CD4-positive, CD25-positive, alpha-beta regulatory T cell (primary cell): ENCODE measurements around the gene RDH12. TPM values are rescaled to one million over a fixed set of nuclear protein-coding genes. Genes with fewer than 3 reads are reported as not detected.

Experiments
- ATAC-seq, 2 donors: fragments of 150-1000 bp; cut with Tn5 transposase; one replicate each; pipeline ENCODE4 v1.10.0; 2021; ENCODE audit warnings: low read depth in 2 of 2, moderate number of reproducible peaks in 2 of 2, moderate library complexity in 1 of 2
- DNase-seq, 3 donors: peaks; one replicate each; pipeline versions ENCODE4 v3.0.0 to v3.0.0-alpha.2; 2012 to 2022; ENCODE audit warnings: mixed read lengths in 1 of 3
- H3K27ac ChIP-seq: one replicate; pipeline ENCODE4 v1.7.0; 2013; ENCODE audit warnings: mild to moderate bottlenecking, low read length; ENCODE audit not compliant: insufficient read depth, poor library complexity, severe bottlenecking
- H3K27me3 ChIP-seq: one replicate; pipeline ENCODE4 v1.7.0; 2013; ENCODE audit warnings: low read length; ENCODE audit not compliant: control insufficient read depth, insufficient read depth
- H3K36me3 ChIP-seq: one replicate; pipeline ENCODE4 v1.7.0; 2013; ENCODE audit warnings: mild to moderate bottlenecking, low read length, moderate library complexity; ENCODE audit not compliant: control insufficient read depth, insufficient read depth
- H3K4me1 ChIP-seq: 2 replicates; pipeline ENCODE4 v1.7.0; 2013; ENCODE audit warnings: mild to moderate bottlenecking, low read length; ENCODE audit not compliant: insufficient read depth, control insufficient read depth, poor library complexity, severe bottlenecking
- H3K4me3 ChIP-seq: one replicate; pipeline ENCODE4 v1.7.0; 2013; ENCODE audit warnings: low read depth, mild to moderate bottlenecking, low read length, moderate library complexity
- H3K9me3 ChIP-seq, 2 experiments: 1 replicate in 1 of 2; 2 replicates in 1 of 2; pipeline ENCODE4 v1.7.0; 2013; ENCODE audit warnings: low read length in 2 of 2, mild to moderate bottlenecking in 1 of 2, moderate library complexity in 1 of 2; ENCODE audit not compliant: control insufficient read depth in 2 of 2
- H3K27ac Mint-ChIP-seq, 3 donors: one replicate each; pipeline ENCODE4 v1.8.0; 2020 to 2022; ENCODE audit warnings: mild to moderate bottlenecking in 3 of 3, mixed read lengths in 3 of 3, moderate library complexity in 2 of 3
- H3K27me3 Mint-ChIP-seq: one replicate; pipeline ENCODE4 v1.8.0; 2022; ENCODE audit warnings: mild to moderate bottlenecking, mixed read lengths
- H3K36me3 Mint-ChIP-seq: one replicate; pipeline ENCODE4 v1.8.0; 2020; ENCODE audit warnings: mixed read lengths
- H3K4me1 Mint-ChIP-seq, 4 donors: one replicate each; pipeline ENCODE4 v1.8.0; 2020 to 2022; ENCODE audit warnings: mixed read lengths in 4 of 4, mild to moderate bottlenecking in 1 of 4
- H3K4me3 Mint-ChIP-seq, 4 donors: one replicate each; pipeline ENCODE4 v1.8.0; 2020 to 2022; ENCODE audit warnings: mild to moderate bottlenecking in 4 of 4, mixed read lengths in 4 of 4, moderate library complexity in 3 of 4
- H3K9me3 Mint-ChIP-seq, 7 donors: one replicate each; pipeline ENCODE4 v1.8.0; 2020 to 2022; ENCODE audit warnings: mixed read lengths in 7 of 7, mild to moderate bottlenecking in 3 of 7, moderate library complexity in 2 of 7
- polyA plus RNA-seq, 4 donors: library from polyadenylated mRNA; unstranded; fragments of 300-500 nt; fragmentation: Illumina TruSeq; gene quantifications; one replicate each; pipeline ENCODE4 v1.2.3, GENCODE V29; 2021
- total RNA-seq: library from RNA; stranded (reverse); gene quantifications from one replicate; pipeline ENCODE4 v1.2.3, GENCODE V29; 2022

The RDH12 gene
- total and polyA plus RNA-seq, 5 donors from 2014 or later = not detected

- H3K36me3 Mint-ChIP-seq = no peaks in the 10 kb centered on the region
- ATAC-seq = no peak
- H3K9me3 ChIP-seq = no peaks in the 10 kb centered on the region
These were observed 33.0 kb downstream of the RDH12 start for GRCh38 chr14:67734675-67735074.

GRCh38 chr14:67735336-67736147, 33.9 kb downstream of the RDH12 start:
- no peaks in the 10 kb centered on the region for H3K36me3 Mint-ChIP-seq
- no peaks in the 10 kb centered on the region for H3K4me1 Mint-ChIP-seq
- Histone ChIP-seq H3K9me3 (no peaks in the 10 kb centered on the region), H3K4me1 (no peaks in the 10 kb centered on the region), H3K27me3 (no peaks in the 10 kb centered on the region), H3K36me3 (no peaks in the 10 kb centered on the region), H3K27ac (no peak overlapping the region), H3K4me3 (no peak overlapping the region)
- DNase-seq (no peak), ATAC-seq (no peak)
- no peak overlapping the region for H3K27ac Mint-ChIP-seq
- no peak overlapping the region for H3K4me3 Mint-ChIP-seq
- H3K9me3 Mint-ChIP-seq = no peaks in the 10 kb centered on the region
- H3K27me3 Mint-ChIP-seq = no peaks in the 10 kb centered on the region

More at GRCh38 chr14:67734675-67735074, 33.0 kb downstream of the RDH12 start:
- Mint-ChIP-seq H3K9me3 (no peaks in the 10 kb centered on the region), H3K4me3 (no peak overlapping the region), H3K27me3 (no peaks in the 10 kb centered on the region), H3K27ac (no peak overlapping the region), H3K4me1 (no peaks in the 10 kb centered on the region)
- Histone ChIP-seq H3K36me3 (no peaks in the 10 kb centered on the region), H3K27ac (no peak overlapping the region), H3K27me3 (no peaks in the 10 kb centered on the region), H3K4me3 (no peak overlapping the region), H3K4me1 (no peaks in the 10 kb centered on the region)
- DNase-seq = no peak

GRCh38 chr14:67736771-67737170, 35.1 kb downstream of the RDH12 start:
- H3K4me3 ChIP-seq = no peak overlapping the region
- no peak for DNase-seq
- Mint-ChIP-seq H3K27ac (no peak overlapping the region), H3K27me3 (no peaks in the 10 kb centered on the region), H3K9me3 (no peaks in the 10 kb centered on the region), H3K4me1 (no peaks in the 10 kb centered on the region), H3K36me3 (no peaks in the 10 kb centered on the region), H3K4me3 (no peak overlapping the region)
- no peaks in the 10 kb centered on the region for H3K36me3 ChIP-seq
- H3K4me1 ChIP-seq = no peaks in the 10 kb centered on the region
- H3K9me3 ChIP-seq = no peaks in the 10 kb centered on the region
- no peak overlapping the region for H3K27ac ChIP-seq
- no peaks in the 10 kb centered on the region for H3K27me3 ChIP-seq
- no peak for ATAC-seq

GRCh38 chr14:67738740-67739504, 37.2 kb downstream of the RDH12 start:
- no peak overlapping the region for H3K27ac Mint-ChIP-seq
- no peaks in the 10 kb centered on the region for H3K4me1 ChIP-seq
- H3K36me3 ChIP-seq = no peaks in the 10 kb centered on the region
- DNase-seq (no peak), ATAC-seq (no peak)
- no peaks in the 10 kb centered on the region for H3K27me3 Mint-ChIP-seq
- H3K4me3 Mint-ChIP-seq = no peak overlapping the region
- H3K9me3 ChIP-seq = no peaks in the 10 kb centered on the region
- no peak overlapping the region for H3K27ac ChIP-seq
- H3K9me3 Mint-ChIP-seq = no peaks in the 10 kb centered on the region
- no peaks in the 10 kb centered on the region for H3K4me1 Mint-ChIP-seq
- no peak overlapping the region for H3K4me3 ChIP-seq
- H3K36me3 Mint-ChIP-seq = peaks cover 4% of the 10 kb centered on the region
- no peaks in the 10 kb centered on the region for H3K27me3 ChIP-seq

GRCh38 chr14:67744046-67744445, 42.4 kb downstream of the RDH12 start:
- peaks cover 0 to 2% (median 0%) of the 10 kb centered on the region in 4 donors for H3K4me1 Mint-ChIP-seq
- no peaks in the 10 kb centered on the region for H3K9me3 ChIP-seq
- no peak overlapping the region for H3K4me3 Mint-ChIP-seq
- DNase-seq (no peak), ATAC-seq (no peak)
- H3K9me3 Mint-ChIP-seq = no peaks in the 10 kb centered on the region
- H3K27ac ChIP-seq = no peak overlapping the region
- H3K36me3 Mint-ChIP-seq = peaks cover 31% of the 10 kb centered on the region
- H3K27ac Mint-ChIP-seq = no peak overlapping the region
- H3K27me3 Mint-ChIP-seq = no peaks in the 10 kb centered on the region
- no peaks in the 10 kb centered on the region for H3K27me3 ChIP-seq
- no peak overlapping the region for H3K4me3 ChIP-seq
- peaks cover 13% of the 10 kb centered on the region for H3K36me3 ChIP-seq
- no peaks in the 10 kb centered on the region for H3K4me1 ChIP-seq

- H3K27me3 ChIP-seq = no peaks in the 10 kb centered on the region
- Mint-ChIP-seq H3K9me3 (no peaks in the 10 kb centered on the region), H3K4me1 (peaks cover 0 to 2% (median 0%) of the 10 kb centered on the region in 4 donors), H3K36me3 (peaks cover 50% of the 10 kb centered on the region), H3K4me3 (no peak overlapping the region), H3K27ac (no peak overlapping the region), H3K27me3 (no peaks in the 10 kb centered on the region)
- H3K4me1 ChIP-seq = no peaks in the 10 kb centered on the region
- ATAC-seq = no peak
- peaks cover 35% of the 10 kb centered on the region for H3K36me3 ChIP-seq
- no peak overlapping the region for H3K4me3 ChIP-seq
- H3K9me3 ChIP-seq = no peaks in the 10 kb centered on the region
- DNase-seq = no peak
- no peak overlapping the region for H3K27ac ChIP-seq
These were observed 45.2 kb downstream of the RDH12 start for GRCh38 chr14:67746927-67747326.

GRCh38 chr14:67748312-67748711, 46.6 kb downstream of the RDH12 start:
- Histone ChIP-seq H3K27ac (no peak overlapping the region), H3K4me3 (no peak overlapping the region), H3K4me1 (no peaks in the 10 kb centered on the region), H3K9me3 (no peaks in the 10 kb centered on the region), H3K27me3 (no peaks in the 10 kb centered on the region), H3K36me3 (peaks cover 47% of the 10 kb centered on the region)
- Mint-ChIP-seq H3K9me3 (no peaks in the 10 kb centered on the region), H3K27ac (no peak overlapping the region), H3K4me3 (no peak overlapping the region), H3K36me3 (peaks cover 60% of the 10 kb centered on the region), H3K27me3 (no peaks in the 10 kb centered on the region), H3K4me1 (peaks cover 0 to 2% (median 0%) of the 10 kb centered on the region in 4 donors)
- no peak for DNase-seq
- no peak for ATAC-seq
